ENCODE data around the gene EVA1A.

GRCh38 chr2:75453384-75454240 lies 107.1 kb downstream of the EVA1A start:
- TF ChIP-seq CTCF (conservative IDR thresholded peaks at IDR 0.05; ENCODE audit: low read length) (no peak), EZH2phosphoT487 (IDR thresholded peaks at IDR 0.05; ENCODE audit: borderline replicate concordance, low read depth, low read length) (no peak)
